Mucosa of descending colon (tissue), 3 donors: Measurements from ENCODE around the gene SCG5. TPM values are rescaled to one million over a fixed set of nuclear protein-coding genes. Genes with fewer than 3 reads are reported as not detected.

Experiments used
- ATAC-seq: fragments of 200-7000 bp; cut with Tn5 transposase; one replicate; pipeline ENCODE4 v1.9.1; 2020; ENCODE audit warnings: mild to moderate bottlenecking, moderate library complexity
- DNase-seq, 3 donors: peaks; one replicate each; pipeline ENCODE4 v3.0.0-alpha.2; 2020
- H3K36me3 ChIP-seq: fragments of 200-600 bp; one replicate; pipeline ENCODE4 v1.8.0; 2021; ENCODE audit warnings: low read depth, mild to moderate bottlenecking
- H3K4me1 ChIP-seq: fragments of 200-600 bp; one replicate; pipeline ENCODE4 v1.8.0; 2021; ENCODE audit warnings: low read depth, mild to moderate bottlenecking
- H3K4me3 ChIP-seq: fragments of 200-600 bp; one replicate; pipeline ENCODE4 v1.8.0; 2021; ENCODE audit warnings: mild to moderate bottlenecking
- H3K9me3 ChIP-seq: fragments of 200-600 bp; one replicate; pipeline ENCODE4 v1.8.0; 2021; ENCODE audit warnings: mild to moderate bottlenecking
- intact Hi-C, 2 donors: fragments of 100-400 bp; cut with DNase I in 1 of 2; cut with micrococcal nuclease in 1 of 2; formaldehyde crosslinking; loops; one replicate each; pipeline versions ENCODE4 v1.11.0 to v1.11.1; 2022; cut with DNase I, micrococcal nuclease
- total RNA-seq, 3 donors: library from RNA; stranded (reverse); fragmentation: NEBNext Ultra II Directional in 2 of 3; extraction: Animal tissue kit (Norgen Biotek cat#: 25700) in 2 of 3; gene quantifications; one replicate each; pipeline versions ENCODE4 v1.2.1 to v1.2.4, GENCODE V29; 2021 to 2023
- TF ChIP-seq, protein P1 (sequence below): fragments of 200-600 bp; IDR thresholded peaks from one replicate; pipeline ENCODE4 v1.8.0; 2022; ENCODE audit warnings: antibody characterized with exemption, mild to moderate bottlenecking
- donor health status: DM: no; HTN: no; CAD: no; lungs with moderate emphysema.
- donor health status: DM: no; HTN: no; CAD: no.
- donor health status: DM: no; HTN: yes; CAD: no.

SCG5 gene
- total RNA-seq, 3 donors from 2014 or later, result 4.2 to 7.0 (median 5.7) TPM

DNA sequence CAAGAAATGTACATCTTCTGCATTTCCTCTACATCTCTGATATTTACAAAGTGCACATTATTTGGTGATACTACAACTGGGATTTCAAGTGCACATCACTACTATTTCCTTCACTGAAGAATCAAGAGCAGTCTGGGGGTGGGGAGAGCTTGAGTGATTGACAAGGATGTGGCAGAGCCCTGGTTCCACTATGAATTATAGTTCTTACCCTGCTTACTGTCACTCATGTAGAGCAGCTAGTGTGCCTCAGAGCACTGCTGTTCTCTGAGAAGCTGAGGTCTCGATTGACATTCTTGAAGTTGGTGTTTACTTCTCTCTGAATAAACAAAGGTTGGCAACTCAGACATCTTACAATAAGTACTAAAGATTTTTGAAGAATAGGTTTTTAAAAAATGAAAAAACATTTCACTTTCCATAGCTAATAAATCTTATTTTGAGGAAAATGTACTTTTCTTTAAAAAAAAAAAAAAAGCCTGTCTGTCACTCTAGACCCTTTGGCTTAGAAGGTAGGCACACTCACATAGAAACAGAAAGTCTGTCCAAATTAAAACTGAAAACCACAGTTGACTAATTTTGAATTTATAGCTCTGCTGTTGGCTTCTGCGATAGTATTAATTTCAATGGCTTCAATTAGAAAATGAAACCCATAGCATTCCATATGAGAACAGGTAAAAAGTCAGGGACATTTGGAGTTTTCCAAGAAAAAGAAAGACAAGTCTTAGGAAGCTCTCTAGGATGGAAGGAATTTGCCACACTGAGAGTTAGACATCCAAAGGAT lies 81.8 kb downstream of the SCG5 start:
- Histone ChIP-seq H3K36me3 (no peaks in the 10 kb centered on the region), H3K4me3 (no peak overlapping the region), H3K9me3 (no peaks in the 10 kb centered on the region), H3K4me1 (peaks cover 8% of the 10 kb centered on the region)
- ATAC-seq, result no peak
- DNase-seq, result no peak
- intact Hi-C loops, result no loop called here
- TF ChIP-seq, protein P1, sequence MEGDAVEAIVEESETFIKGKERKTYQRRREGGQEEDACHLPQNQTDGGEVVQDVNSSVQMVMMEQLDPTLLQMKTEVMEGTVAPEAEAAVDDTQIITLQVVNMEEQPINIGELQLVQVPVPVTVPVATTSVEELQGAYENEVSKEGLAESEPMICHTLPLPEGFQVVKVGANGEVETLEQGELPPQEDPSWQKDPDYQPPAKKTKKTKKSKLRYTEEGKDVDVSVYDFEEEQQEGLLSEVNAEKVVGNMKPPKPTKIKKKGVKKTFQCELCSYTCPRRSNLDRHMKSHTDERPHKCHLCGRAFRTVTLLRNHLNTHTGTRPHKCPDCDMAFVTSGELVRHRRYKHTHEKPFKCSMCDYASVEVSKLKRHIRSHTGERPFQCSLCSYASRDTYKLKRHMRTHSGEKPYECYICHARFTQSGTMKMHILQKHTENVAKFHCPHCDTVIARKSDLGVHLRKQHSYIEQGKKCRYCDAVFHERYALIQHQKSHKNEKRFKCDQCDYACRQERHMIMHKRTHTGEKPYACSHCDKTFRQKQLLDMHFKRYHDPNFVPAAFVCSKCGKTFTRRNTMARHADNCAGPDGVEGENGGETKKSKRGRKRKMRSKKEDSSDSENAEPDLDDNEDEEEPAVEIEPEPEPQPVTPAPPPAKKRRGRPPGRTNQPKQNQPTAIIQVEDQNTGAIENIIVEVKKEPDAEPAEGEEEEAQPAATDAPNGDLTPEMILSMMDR, result no peak

DNA sequence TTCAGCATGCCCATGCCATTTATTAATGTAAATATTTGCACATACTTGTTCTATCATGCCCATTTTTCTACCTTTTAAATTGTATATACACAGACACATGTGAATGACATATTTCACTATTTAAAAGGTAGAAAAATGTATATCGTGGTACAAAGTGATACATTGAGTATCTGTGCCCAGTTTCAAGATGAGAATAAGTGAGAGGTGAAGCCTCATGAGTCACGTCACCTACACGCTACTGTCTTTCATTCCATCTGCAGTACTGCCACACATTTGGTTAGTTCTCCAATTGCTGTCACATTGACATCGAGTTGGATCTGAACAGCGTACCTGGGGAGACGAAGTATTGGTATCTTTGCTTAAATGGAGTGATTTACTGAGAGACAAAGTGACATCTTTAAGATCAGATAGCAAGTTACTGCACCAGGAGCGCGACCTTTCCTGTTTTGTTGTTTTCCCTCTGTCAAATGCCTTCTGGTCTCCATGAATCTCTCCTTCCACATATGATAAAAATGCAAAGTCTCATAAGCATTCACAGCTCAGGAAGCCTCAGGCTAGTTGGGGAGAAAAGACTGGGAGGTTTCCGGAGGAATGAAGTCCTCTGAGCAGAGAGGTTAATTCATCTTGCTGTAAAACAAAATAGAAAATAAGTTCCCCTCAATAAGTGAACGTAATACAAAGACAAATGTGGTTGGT lies 88.3 kb downstream of the SCG5 start:
- intact Hi-C loops, result no loop called here

GRCh38 chr15:32730677-32731654 lies 89.5 kb downstream of the SCG5 start:
- TF ChIP-seq, protein P1, result no peak
- DNase-seq, result peak; percentile 88 to 97 (median 93)
- Histone ChIP-seq H3K9me3 (no peaks in the 10 kb centered on the region), H3K36me3 (no peaks in the 10 kb centered on the region), H3K4me3 (no peak overlapping the region), H3K4me1 (no peaks in the 10 kb centered on the region)
- intact Hi-C loops, result no loop called here
- peak; percentile 100 for ATAC-seq

More for the DNA sequence above, 88.3 kb downstream of the SCG5 start:
- no peaks in the 10 kb centered on the region for H3K4me1 ChIP-seq
- TF ChIP-seq, protein P1, result no peak
- H3K36me3 ChIP-seq, result no peaks in the 10 kb centered on the region
- ATAC-seq (no peak), DNase-seq (no peak)
- H3K9me3 ChIP-seq, result no peaks in the 10 kb centered on the region
- H3K4me3 ChIP-seq, result no peak overlapping the region

DNA sequence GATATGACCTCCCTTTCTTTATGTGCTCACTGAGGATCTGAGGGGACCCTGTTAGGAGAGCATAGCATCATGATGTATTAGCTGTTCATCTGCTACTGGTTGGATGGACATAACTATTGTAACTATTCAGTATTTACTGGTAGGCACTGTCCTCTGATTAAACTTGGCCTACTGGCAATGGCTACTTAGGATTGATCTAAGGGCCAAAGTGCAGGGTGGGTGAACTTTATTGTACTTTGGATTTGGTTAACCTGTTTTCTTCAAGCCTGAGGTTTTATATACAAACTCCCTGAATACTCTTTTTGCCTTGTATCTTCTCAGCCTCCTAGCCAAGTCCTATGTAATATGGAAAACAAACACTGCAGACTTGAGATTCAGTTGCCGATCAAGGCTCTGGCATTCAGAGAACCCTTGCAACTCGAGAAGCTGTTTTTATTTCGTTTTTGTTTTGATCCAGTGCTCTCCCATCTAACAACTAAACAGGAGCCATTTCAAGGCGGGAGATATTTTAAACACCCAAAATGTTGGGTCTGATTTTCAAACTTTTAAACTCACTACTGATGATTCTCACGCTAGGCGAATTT lies 91.2 kb downstream of the SCG5 start:
- Histone ChIP-seq H3K36me3 (no peaks in the 10 kb centered on the region), H3K4me1 (no peaks in the 10 kb centered on the region), H3K4me3 (no peak overlapping the region), H3K9me3 (no peaks in the 10 kb centered on the region)
- intact Hi-C loops, result no loop called here
- no peak for ATAC-seq
- TF ChIP-seq, protein P1, result no peak
- no peak for DNase-seq

DNA sequence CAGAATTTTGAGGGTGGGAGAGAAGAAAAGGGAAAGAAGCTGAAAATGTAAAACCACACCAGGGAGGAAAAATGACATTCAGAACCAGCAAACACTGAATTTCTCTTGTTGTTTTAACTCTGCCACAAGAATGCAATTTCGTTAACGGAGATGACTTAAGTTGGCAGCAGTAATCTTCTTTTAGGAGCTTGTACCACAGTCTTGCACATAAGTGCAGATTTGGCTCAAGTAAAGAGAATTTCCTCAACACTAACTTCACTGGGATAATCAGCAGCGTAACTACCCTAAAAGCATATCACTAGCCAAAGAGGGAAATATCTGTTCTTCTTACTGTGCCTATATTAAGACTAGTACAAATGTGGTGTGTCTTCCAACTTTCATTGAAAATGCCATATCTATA lies 91.8 kb downstream of the SCG5 start:
- Histone ChIP-seq H3K36me3 (no peaks in the 10 kb centered on the region), H3K9me3 (no peaks in the 10 kb centered on the region), H3K4me3 (no peak overlapping the region), H3K4me1 (no peaks in the 10 kb centered on the region)
- TF ChIP-seq, protein P1, result no peak
- DNase-seq (no peak), ATAC-seq (no peak)
- intact Hi-C loops, result no loop called here
